Measurements from ENCODE around the gene PRRT4. TPM values are rescaled to one million over a fixed set of nuclear protein-coding genes. Genes with fewer than 3 reads are reported as not detected.

Gene PRRT4
- total RNA-seq, 1 donor from 2014 or later, result not detected

DNA sequence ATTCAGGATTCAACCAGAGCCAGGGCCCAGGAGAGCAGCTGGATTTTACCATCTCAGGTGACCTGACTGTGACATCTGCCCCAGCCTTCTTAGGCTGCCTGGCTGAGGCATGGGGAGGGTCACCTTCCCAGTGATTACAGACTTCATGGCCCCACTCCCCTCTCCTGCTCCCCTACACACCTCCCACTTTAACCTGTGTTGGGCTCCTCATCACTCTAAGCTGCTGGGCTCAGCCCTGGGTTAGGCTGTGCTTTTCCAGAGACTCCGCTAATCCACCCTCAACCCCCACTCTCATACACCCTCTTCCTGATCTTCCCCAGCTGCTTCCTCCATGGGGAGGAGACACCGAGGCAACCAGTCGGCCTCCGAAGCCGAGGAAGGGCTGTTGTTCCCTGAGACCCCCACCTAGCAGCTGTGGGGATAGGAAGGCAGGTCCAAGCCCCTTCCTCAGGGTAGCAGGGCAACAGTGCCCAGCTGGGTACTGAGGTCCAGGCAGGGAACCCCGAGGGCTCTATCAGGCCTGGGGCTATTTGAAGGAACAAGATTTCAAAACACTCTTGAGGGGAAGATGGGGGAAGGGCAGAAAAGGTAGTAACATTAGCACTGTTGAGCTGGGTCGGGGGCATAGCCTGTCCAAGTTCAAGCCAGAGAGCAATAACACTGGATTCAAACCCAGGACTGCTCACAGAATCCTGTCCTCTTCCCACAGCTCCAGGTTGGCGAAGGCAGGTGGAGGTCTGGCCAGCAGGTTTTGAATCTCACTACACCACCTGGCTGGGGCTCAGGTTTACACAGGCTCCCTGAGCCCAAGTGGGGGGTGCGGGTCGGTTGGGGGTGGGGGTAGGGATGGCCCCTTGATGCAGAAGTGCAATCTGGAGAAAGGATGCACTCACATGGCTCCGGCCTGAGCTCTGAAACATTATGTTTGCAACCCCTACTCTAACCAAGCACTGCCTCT is 46.5 kb upstream of the PRRT4 start:
- Mint-ChIP-seq H3K36me3 (ENCODE audit: low read depth) (peaks cover 2% of the 10 kb centered on the region), H3K4me3 (peak overlapping the region; percentile 81), H3K4me1 (peaks cover 46% of the 10 kb centered on the region), H3K27ac (peak overlapping the region; percentile 71), H3K9me3 (no peaks in the 10 kb centered on the region), H3K27me3 (no peaks in the 10 kb centered on the region)
- CTCF ChIA-PET, result interaction anchor here (0.9 to 4.9 kb wide), 5 partner anchors 9 to 52 kb away, joined by 4 to 38 read pairs (median 6); no protein-coding TSS in a partner anchor
- DNase-seq (no peak), ATAC-seq (ENCODE audit: low read depth) (no peak)
- TF ChIP-seq, protein P1, sequence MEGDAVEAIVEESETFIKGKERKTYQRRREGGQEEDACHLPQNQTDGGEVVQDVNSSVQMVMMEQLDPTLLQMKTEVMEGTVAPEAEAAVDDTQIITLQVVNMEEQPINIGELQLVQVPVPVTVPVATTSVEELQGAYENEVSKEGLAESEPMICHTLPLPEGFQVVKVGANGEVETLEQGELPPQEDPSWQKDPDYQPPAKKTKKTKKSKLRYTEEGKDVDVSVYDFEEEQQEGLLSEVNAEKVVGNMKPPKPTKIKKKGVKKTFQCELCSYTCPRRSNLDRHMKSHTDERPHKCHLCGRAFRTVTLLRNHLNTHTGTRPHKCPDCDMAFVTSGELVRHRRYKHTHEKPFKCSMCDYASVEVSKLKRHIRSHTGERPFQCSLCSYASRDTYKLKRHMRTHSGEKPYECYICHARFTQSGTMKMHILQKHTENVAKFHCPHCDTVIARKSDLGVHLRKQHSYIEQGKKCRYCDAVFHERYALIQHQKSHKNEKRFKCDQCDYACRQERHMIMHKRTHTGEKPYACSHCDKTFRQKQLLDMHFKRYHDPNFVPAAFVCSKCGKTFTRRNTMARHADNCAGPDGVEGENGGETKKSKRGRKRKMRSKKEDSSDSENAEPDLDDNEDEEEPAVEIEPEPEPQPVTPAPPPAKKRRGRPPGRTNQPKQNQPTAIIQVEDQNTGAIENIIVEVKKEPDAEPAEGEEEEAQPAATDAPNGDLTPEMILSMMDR (IDR thresholded peaks at IDR 0.05), result no peak
- POLR2A ChIA-PET, result interaction anchor here (4.7 kb wide), 1 partner anchor 47 kb away, joined by 17 read pairs; the partner anchor contains the start of gene HILPDA
- intact Hi-C loops (cut with micrococcal nuclease), result loop anchor here (2.0 to 10.0 kb wide), 3 partner anchors 65 to 814 kb away; partner anchors contain the start of genes ATP6V1F and RBM28

DNA sequence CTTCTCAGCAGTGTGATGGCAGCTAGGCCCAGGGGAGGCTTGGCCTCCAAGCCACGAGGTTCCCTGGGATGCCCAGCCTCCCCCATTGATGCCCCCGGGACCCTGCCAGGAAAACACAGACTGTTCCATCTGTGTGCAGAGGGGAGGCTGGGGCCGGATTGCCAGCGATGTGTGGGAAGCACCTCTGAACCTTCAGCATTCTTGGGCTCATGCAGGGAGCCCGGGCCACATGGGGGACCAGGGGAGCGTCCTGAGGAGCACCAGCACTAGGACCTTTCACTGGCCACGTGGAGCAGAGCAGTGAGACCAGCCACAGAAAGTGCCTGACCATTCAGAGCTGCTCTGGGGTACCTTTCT is 45.7 kb upstream of the PRRT4 start:
- ATAC-seq (ENCODE audit: low read depth), result no peak
- TF ChIP-seq, protein P1 (IDR thresholded peaks at IDR 0.05), result no peak
- ChIA-PET CTCF (interaction anchor here (0.9 to 4.9 kb wide), 3 partner anchors 8 to 53 kb away, joined by 4 to 38 read pairs (median 4); no protein-coding TSS in a partner anchor), POLR2A (interaction anchor here (0.5 to 4.7 kb wide), 2 partner anchors 29 to 48 kb away, joined by 3 to 17 read pairs; partner anchors contain the start of gene HILPDA)
- intact Hi-C loops (cut with micrococcal nuclease), result loop anchor here (5.0 to 10.0 kb wide), 2 partner anchors 458 to 815 kb away; partner anchors contain the start of gene ATP6V1F
- Mint-ChIP-seq H3K4me1 (peaks cover 46% of the 10 kb centered on the region), H3K27ac (peak overlapping the region; percentile 53), H3K27me3 (no peaks in the 10 kb centered on the region), H3K36me3 (ENCODE audit: low read depth) (peaks cover 9% of the 10 kb centered on the region), H3K9me3 (no peaks in the 10 kb centered on the region), H3K4me3 (no peak overlapping the region)
- no peak for DNase-seq

DNA sequence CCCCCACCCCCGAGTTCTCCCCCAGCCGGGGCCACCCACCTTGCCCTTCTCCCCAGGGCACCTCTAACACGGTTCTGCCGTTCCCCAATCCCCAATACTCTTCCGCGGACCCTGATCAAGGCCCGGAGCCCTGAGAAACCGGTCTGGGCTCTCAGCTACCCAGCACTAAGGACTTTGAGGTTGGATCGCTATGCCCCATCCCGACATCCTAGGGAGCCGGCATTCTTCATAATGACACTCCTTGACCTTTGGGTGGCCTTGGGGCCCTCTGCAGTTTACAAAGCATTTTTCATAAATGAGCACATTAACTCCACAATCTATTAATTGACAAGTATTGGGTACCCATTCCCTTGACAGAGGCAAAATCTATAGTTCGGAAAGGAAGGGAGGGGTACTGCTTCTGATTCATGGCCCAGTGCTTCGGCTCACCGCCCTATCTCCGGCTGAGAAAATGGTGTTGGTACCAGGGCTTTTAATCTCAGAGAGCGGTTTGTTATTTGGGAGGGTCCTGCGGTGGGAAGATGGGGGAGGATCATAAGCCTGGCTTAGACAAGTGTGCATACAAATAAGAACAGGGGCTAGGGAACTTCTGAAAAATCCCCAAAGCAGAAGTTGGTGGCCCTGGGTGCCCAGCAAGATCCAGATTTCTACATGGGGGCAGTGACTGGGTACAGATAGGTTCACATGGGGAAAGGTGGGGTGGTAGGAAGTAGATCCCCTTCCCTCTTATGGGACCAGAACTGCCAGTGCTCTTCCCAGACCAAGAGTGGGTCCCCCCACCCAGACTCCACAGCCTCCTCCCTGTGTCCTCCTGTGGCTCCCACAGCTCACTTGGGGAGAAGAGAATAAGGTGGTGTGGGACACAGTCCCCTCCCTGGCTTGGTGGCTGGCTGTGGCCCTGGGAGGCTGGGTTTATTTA is 45.1 kb upstream of the PRRT4 start:
- TF ChIP-seq, protein P1 (IDR thresholded peaks at IDR 0.05), result no peak
- H3K4me3 Mint-ChIP-seq, result peak overlapping the region; percentile 84
- H3K9me3 Mint-ChIP-seq, result no peaks in the 10 kb centered on the region
- CTCF ChIA-PET, result interaction anchor here (0.8 to 4.9 kb wide), 3 partner anchors 20 to 55 kb away, joined by 3 to 38 read pairs (median 4); no protein-coding TSS in a partner anchor
- DNase-seq (no peak), ATAC-seq (ENCODE audit: low read depth) (no peak)
- H3K4me1 Mint-ChIP-seq, result peaks cover 46% of the 10 kb centered on the region
- peaks cover 10% of the 10 kb centered on the region for H3K36me3 Mint-ChIP-seq (ENCODE audit: low read depth)
- intact Hi-C loops (cut with micrococcal nuclease), result loop anchor here (5.0 to 10.0 kb wide), 2 partner anchors 458 to 816 kb away; partner anchors contain the start of gene ATP6V1F
- POLR2A ChIA-PET, result interaction anchor here (0.5 to 4.7 kb wide), 3 partner anchors 23 to 49 kb away, joined by 3 to 17 read pairs (median 5); partner anchors contain the start of gene HILPDA
- H3K27me3 Mint-ChIP-seq, result no peaks in the 10 kb centered on the region
- H3K27ac Mint-ChIP-seq, result peak overlapping the region; percentile 69

DNA sequence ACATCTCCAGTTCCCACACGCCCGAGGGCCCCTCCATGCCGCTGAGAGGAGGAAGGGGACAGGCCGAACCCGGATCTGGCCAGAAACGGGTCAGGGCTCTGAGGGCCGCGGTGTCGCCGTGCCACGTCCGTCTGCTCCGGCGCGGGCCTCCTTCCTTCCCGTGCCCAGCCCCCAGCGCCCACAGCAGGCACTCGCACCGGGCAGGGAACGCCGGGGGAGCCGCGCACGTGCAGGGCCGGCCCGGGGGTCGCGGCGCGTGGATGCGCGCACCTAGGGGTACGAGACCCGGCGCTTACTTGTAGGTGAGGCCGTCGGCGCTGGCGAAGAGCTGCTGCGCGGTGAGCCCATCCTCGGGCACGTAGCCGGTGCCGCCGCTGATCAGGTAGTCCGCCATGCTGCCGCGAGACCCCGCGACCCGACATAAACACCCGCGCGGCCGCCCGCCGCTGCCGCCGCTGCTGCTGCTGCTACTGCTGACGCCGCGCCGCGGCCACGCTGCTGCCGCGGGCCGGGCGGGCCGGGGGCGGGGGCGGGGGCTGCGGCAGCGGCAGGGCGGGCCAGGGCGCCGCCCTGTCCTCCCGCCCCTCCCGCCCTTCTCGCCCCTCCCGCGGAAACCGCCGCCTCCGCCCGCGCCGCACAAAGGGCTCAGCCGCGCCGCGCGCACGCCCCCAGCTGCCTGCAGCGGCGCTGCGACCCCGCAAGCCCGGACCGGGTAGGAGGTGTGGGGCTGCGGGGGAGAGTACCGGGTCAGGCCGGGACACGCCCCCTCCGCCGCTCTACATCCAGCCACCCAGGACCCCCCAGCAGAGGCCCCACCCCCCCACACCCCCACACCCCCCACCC is 44.2 kb upstream of the PRRT4 start:
- peak overlapping the region; percentile 83 for H3K4me3 Mint-ChIP-seq
- POLR2A ChIA-PET, result interaction anchor here (0.5 to 4.7 kb wide), 2 partner anchors 23 to 50 kb away, joined by 5 to 17 read pairs; partner anchors contain the start of gene HILPDA
- ATAC-seq (ENCODE audit: low read depth) (peak; percentile 25), DNase-seq (peak; percentile 52)
- TF ChIP-seq, protein P1 (IDR thresholded peaks at IDR 0.05), result no peak
- H3K4me1 Mint-ChIP-seq, result peaks cover 46% of the 10 kb centered on the region
- H3K36me3 Mint-ChIP-seq (ENCODE audit: low read depth), result peaks cover 19% of the 10 kb centered on the region
- CTCF ChIA-PET, result interaction anchor here (0.8 to 1.2 kb wide), 3 partner anchors 18 to 56 kb away, joined by 3 read pairs; no protein-coding TSS in a partner anchor
- intact Hi-C loops (cut with micrococcal nuclease), result loop anchor here (1.0 to 10.0 kb wide), 3 partner anchors 50 to 817 kb away; partner anchors contain the start of genes ATP6V1F and HILPDA
- no peaks in the 10 kb centered on the region for H3K27me3 Mint-ChIP-seq
- no peaks in the 10 kb centered on the region for H3K9me3 Mint-ChIP-seq
- H3K27ac Mint-ChIP-seq, result no peak overlapping the region
